Tibial nerve (tissue), 3 donors: ENCODE data around the gene DAPK1.

Experiments used
- POLR2A ChIP-seq, 2 donors: fragments of 450-650 bp; IDR thresholded peaks; one replicate each; pipeline ENCODE4 v1.6.1; 2017; ENCODE audit warnings: antibody characterized with exemption in 2 of 2, mild to moderate bottlenecking in 2 of 2, moderate library complexity in 2 of 2
- TF ChIP-seq, protein P1 (sequence below), 5 experiments: fragments of 200-600 bp in 3 of 5; fragments of 450-650 bp in 2 of 5; sonication (generic) in 3 of 5; IDR thresholded peaks; one replicate each; pipeline ENCODE4 v1.5.1; 2016 to 2019; ENCODE audit warnings: antibody characterized with exemption in 5 of 5, mild to moderate bottlenecking in 3 of 5, moderate library complexity in 2 of 5

DNA sequence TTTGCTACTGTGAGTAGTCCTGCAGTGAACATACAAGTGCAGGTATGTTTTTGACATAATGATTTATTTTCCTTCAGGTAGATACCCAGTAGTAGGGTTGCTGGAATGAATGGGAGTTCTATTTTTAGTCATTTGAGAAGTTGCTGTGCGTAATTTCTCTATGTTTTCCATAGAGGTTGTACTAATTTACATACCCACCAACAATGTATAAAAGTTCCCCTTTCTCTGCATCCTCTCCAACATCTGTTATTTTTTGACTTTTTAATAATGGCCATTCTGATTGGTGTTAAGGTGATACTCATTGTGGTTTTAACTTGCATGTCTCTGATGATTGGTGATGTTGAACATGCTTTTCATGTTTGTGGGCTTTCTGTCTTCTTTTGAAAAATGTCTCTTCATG is 163.6 kb downstream of the DAPK1 start:
- TF ChIP-seq, protein P1, sequence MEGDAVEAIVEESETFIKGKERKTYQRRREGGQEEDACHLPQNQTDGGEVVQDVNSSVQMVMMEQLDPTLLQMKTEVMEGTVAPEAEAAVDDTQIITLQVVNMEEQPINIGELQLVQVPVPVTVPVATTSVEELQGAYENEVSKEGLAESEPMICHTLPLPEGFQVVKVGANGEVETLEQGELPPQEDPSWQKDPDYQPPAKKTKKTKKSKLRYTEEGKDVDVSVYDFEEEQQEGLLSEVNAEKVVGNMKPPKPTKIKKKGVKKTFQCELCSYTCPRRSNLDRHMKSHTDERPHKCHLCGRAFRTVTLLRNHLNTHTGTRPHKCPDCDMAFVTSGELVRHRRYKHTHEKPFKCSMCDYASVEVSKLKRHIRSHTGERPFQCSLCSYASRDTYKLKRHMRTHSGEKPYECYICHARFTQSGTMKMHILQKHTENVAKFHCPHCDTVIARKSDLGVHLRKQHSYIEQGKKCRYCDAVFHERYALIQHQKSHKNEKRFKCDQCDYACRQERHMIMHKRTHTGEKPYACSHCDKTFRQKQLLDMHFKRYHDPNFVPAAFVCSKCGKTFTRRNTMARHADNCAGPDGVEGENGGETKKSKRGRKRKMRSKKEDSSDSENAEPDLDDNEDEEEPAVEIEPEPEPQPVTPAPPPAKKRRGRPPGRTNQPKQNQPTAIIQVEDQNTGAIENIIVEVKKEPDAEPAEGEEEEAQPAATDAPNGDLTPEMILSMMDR (IDR thresholded peaks at IDR 0.05) = no peak
- TF ChIP-seq POLR2A (IDR thresholded peaks at IDR 0.05) = no peak
